HG03442 (cell line): ENCODE data around the gene TMX2.
"Not testable (repeated sequence)": the region's sequence is repeated elsewhere in the genome, so short reads cannot be mapped to it uniquely, and the experiment has no call there.

Source experiments
- ATAC-seq: cut with Tn5 transposase; IDR thresholded peaks from one replicate; pipeline ENCODE4 v1.9.1; 2021; ENCODE audit warnings: mild to moderate bottlenecking, moderate library complexity; ENCODE audit not compliant: unreplicated experiment

The TMX2 gene

DNA sequence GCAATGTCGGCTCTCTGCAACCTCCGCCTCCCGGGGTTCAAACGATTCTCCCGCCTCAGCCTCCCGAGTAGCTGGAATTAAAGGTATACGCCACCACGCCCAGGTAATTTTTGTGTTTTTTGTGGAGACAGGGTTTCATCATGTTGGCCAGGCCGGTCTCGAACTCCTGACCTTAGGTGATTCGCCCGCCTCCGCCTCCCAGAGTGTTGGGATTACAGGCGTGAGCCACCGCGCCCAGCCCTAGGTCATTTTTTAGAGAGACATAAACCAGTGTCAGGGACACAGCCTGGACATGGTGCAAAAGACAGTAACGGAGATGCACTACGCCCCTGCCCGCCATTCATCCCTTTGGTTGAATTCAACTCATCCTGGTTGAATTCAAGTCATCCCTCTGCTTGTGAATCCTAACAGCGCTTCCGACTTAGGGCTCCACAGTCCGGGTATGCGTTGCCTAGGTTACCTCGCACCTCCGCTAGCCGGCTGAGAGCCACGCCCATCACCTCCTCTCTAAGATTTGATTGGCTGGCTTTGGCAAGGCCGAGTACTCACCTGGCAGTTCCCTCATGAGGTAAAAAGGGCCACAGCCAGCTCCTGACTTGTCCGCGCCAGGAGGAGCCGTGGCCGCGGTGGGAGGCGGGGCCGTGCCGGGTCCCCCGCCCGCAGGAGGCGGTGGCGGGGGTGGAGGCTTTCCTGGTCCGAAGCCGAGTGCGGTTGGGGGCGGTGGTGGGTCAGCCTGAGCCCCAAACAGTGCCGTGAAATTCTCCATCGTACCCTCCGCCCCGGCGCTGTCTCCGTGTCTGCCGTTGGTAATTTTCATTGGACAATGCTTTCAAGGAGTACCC, 758 bp upstream of the TMX2 start, which contains the start of gene MED19:
Gene MED19, minus strand, starts transcription at position 802 of the 842 bp plus-strand sequence. Its CDS starts 36 bp downstream, at position 766.
- ATAC-seq = peak; percentile 32

DNA sequence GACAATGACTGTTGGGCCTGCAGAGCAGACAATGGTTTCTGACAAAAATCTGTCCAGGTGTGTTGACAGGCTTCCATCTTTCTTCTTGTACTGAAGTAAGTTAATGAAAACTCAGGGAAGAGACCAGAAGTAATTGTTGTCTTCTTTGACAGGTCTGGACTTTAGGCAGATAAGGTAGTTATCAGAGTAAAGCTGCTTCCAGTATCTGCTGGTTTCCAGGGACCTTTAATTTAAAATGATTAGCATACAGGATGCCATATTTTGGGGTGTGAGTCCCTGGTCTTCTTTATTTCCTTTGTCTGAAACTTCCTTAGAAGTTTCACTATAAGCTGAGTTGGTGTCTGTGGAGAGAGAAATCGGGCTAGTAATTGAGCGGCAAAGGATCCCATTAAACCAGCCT, 1.4 kb downstream of the TMX2 start:
- no peak for ATAC-seq

DNA sequence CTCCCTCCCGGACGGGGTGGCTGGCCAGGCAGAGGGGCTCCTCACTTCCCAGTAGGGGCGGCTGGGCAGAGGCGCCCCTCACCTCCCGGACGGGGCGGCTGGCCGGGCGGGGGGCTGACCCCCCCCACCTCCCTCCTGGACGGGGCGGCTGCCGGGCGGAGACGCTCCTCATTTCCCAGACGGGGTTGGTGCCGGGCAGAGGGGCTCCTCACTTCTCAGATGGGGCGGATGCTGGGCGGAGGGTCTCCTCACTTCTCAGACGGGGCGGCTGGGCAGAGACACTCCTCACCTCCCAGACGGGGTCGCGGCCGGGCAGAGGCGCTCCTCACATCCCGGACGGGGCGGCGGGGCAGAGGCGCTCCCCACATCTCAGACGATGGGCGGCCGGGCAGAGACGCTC, 4.3 kb downstream of the TMX2 start:
- not testable (repeated sequence) for ATAC-seq

DNA sequence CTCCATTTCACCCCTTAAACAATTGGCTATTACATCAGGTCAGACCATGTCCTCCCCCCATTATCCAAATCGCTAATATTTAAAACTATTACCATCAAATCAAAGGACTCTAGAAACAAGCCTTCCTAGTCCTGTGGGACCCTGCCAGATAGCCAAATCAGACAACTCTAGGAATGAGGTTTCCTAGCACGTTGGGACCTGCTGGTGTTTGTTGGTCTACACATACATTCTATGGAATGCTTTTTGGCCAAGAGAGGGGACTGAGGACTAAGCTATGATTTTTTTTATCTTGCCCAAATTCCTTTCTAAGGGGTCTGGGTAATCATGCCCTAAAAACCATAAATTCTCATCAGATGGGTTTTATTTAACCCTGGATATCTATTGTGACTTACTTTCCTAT, 14.8 kb downstream of the TMX2 start:
- no peak for ATAC-seq

DNA sequence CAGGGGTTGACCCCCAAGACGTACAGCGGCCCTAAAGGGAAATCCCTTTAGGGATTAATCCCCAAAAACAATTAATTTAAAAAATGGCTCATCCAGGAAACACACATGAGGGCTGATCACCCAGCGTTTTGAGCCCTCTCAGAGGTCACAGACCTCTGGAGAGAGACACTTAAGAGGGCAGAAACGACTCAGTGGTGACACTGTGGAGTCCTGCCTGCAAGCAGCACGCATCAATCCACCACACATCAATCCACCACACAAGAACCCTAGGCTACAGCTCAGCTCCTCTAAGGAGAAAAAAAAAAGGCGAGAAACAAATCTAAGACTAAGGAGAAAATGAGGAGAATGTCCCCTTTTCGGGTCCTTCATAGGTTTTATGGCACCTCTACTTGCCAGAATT, 16.4 kb downstream of the TMX2 start:
- ATAC-seq = no peak

DNA sequence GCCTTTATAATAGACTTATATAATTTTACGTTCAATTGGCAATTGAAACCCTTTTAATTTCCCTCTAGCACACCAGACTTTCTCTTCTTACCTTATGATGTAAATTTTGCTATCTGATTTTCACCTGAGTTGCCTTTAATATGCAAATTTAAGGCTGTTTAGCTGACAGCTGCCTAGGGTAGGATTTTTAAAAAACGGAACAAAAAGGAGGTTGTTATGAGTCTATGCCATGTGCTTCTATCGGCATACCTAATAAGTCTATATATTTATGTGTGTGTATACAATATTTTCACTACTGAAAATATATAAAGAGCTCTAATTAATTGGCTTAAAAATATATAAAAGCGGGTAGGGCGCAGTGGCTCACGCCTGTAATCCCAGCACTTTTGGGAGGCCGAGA, 17.1 kb downstream of the TMX2 start:
- ATAC-seq = no peak

DNA sequence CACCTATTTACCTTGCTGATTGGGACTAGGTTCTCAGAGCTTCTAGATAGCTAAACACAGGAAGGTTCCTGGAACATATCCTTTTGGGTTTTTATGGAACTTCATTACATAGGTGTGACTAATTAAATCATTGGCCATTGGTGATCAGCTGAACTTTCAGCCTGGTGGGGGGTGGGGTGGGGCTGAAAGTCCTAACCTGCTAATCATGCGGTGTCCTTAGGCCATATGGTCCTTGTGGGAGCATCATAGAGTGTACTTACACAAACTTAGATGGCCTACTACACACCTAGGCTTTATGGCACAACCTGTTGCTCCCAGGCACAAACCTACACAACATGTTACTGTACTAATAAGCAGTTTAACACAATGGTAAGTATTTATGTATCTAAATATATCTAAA, 20.3 kb downstream of the TMX2 start:
- ATAC-seq = no peak

DNA sequence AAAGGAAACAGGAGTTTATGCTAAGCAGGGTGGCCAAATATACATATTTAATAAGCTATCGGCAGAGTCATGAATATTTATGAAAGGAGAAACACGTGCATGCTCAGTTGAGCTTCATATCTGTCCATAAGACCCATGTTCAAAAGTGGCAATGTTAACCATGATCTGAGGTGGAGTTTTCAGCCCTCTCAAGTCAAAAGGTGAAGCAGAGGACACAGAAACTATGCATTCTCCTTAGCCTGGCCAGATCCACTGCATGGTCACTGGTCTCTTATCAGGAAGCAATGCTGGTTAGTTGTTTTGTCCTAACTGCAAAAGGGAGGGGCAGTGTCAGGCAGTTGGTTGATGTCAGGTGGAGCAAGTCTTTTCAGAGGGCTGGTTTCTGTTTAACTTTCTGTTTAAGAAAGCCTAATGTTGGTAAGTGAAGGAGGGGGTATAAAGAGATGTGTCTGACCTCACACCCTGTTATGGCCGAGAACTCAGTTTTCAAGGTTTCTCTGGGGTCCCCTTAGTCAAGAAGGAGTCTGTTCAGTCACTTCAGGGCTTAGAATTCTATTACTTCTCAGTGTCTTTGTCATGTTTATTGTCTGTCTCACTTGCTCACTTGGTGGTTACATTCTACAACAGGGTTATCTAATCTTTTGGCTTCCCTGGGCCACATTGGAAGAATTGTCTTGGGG, 23.4 kb downstream of the TMX2 start:
- ATAC-seq = no peak

DNA sequence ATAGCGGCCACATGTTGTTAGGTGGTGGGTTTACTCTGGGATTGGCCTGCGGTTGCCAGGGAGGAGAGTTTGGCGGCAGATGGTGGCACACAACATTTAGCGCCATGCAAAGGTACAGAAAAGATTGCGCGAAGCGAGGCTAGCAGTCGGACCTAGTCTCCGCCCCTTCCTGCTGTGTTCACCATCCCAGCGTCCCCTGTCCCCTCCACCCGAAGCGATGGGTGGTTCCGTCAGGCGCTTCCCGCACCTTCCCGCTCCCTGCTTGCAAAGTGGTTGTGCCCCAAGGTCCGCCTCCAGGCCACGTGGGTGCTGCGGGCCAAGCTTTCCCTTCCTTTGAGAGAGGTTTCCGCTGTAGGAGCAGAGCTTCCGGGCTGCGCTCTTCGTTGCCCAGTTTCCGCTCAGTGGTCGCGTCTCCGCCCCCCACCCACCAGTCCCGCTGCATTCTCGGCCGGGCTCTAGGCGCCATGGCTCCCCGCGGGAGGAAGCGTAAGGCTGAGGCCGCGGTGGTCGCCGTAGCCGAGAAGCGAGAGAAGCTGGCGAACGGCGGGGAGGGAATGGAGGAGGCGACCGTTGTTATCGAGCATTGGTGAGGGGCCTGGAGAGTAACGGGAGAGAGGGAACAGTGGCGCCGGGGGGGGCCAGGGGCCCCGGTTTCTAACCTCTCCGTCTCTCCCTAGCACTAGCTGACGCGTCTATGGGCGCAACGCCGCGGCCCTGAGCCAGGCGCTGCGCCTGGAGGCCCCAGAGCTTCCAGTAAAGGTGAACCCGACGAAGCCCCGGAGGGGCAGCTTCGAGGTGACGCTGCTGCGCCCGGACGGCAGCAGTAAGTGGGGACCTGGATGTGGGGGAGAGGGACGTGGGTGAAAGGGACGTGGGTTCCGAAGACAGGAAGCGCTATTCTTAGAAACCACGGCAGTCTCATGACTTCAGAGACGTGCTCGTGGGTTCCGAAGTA, 29.0 kb downstream of the TMX2 start, which contains the start of gene SELENOH:
Gene SELENOH, plus strand, starts transcription at position 360 of the 955 bp plus-strand sequence. Its CDS starts 105 bp downstream, at position 465.
- ATAC-seq = peak; percentile 88

DNA sequence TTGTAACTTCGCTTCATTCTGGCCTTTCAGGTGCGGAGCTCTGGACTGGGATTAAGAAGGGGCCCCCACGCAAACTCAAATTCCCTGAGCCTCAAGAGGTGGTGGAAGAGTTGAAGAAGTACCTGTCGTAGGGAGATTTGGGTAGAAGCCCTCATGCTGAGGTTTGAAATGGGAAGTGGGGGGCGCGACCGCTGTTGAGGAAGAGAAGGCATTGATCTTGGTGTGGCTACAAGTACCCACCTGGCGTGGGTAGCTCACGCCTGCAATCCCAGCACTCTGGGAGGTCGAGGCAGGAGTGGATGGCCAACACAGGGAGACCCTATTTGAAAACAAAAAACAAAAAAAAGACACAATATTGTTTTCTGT, 29.7 kb downstream of the TMX2 start:
- no peak for ATAC-seq

DNA sequence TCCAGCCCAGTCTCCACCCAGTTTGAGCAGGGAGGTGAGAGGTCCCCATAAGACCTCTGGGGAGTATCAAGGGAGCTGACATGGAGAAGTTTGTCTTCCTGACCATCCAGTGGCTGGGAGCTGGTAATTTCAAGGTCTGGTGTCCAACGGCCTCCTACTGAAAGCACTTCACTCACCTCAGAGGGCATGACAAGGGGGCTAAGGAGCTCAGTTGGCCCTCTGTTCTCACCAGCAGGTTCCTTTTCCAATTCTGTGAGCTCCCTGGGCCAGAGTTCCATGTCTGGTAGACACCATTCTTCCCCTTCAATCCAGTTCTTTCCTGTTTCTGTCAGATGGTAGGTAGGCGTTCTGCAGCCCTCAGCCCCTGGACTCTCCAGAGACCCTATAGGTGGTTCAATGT, 32.0 kb downstream of the TMX2 start:
- no peak for ATAC-seq

DNA sequence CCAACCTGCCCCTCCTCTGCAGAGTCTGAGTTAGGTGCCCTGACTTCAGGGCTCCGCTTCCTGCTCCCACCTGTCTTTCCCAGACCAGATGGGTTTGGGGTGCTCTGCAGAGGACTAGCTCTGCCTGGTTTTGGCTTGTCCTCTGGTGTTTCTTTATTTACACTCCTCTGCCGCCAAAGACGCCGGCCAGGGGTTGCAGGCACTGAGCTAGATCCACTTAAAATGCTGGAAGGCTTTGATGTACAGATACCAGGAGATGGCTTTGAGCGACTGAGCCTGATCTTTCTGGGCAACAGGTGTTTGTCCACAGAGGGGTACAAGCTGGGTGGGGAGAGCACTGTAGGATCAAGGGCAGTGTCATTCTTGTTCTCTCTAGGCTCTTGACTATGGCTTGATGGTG, 32.8 kb downstream of the TMX2 start:
- no peak for ATAC-seq

DNA sequence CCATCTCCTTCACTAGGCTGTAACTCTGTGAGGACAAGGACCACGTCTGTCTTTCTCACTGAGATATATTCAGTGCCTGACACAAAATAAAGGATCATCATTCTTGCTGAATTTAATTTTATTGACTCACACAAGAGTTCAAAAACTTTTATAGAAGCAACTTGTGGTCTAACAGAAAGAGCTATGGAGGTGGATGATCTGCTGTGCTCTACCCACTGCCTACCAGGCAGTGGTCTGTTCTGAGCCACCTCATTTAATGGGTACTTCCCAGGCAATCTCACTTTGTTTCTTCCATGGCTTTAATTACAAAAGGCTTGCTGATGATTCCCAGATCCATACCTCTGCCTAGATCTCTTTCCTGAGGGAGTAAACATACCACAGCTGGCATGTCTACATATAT, 34.5 kb downstream of the TMX2 start:
- ATAC-seq = no peak

DNA sequence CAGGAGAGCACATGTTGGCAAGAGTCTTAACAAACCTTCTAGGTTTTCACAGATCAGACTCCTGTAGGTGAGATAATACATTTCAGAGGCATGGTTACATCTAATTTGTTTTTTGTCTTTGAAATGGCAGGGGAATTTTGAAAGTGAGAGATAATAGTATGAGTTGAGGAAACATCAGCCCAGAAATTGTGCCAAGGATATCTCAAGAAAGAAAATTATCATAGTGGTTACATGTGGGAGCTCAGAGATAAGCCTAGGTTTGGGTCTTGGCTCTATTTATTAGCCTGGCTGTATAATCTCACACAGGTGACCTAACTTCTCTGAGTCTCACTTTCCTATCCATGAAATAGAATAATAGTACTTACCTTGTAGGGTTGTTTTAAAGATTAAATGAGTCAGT, 38.8 kb downstream of the TMX2 start:
- ATAC-seq = no peak

DNA sequence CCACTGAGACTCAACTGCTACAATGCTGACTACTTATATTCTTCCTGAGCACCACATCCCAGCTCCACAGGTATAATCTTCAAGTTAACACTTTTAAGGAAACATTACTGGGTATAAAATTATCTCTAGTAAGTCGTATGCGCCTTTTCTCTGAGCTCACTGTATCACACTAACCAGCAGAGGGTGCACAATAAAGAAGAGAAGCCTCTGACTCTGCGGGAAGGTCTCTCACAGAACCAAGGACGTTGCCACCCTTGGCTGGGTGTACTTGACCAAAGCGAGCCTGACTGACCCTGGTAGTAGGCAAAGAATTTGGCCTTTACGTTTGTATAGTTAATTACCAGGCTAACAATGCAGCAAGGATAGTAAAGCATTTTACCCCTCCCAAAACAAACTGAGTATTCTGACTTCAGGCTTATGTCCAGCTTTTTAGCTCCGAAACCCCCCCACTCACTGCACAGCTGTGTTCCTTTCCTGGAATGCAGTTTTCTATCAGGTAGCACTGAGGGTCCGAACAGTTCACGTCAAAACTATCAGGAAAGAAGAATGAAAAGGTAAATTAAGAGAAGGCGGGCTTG, 39.4 kb downstream of the TMX2 start, which contains the start of gene BTBD18:
Gene BTBD18, minus strand, starts transcription at position 144 of the 578 bp plus-strand sequence. CDS start 631 bp downstream, outside the sequence.
- no peak for ATAC-seq

DNA sequence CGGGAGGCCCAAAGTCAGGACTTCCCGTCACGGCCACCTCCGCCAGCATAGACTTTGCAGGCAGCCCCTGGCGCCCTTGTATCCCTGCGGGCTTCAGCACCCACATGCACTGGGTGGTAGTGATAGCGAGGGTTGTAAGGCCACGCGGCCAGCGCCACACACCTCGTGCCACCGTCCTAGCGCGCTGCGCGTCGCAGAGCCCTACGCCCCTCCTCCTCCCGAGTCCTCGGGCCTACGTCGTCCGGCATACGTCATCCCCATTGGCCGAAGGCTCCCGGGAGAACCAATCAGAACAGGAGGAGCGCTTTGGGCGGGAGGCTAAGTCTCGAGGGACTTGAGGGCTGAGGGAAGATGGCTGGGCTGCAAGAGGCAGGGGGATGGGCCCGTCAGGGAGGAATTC, 40.6 kb downstream of the TMX2 start:
- no peak for ATAC-seq

DNA sequence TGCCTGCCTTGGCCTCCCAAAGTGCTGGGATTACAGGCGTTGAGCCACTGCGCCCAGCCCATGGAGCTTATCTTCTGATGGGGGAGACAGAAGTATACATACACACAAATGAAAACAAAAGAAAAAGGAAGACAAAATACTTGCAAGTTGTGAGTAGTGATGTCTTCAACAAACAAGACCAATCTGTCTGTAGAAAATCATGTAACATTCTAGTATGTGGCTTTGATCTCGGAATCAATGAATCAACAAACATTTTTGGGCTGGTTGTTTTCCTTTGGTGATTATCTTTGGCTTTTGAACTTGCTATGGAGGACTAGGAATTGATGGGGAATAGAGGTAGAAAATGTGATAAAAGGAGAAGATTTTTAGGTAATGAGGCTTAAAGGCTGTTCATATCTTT, 45.8 kb downstream of the TMX2 start:
- no peak for ATAC-seq

DNA sequence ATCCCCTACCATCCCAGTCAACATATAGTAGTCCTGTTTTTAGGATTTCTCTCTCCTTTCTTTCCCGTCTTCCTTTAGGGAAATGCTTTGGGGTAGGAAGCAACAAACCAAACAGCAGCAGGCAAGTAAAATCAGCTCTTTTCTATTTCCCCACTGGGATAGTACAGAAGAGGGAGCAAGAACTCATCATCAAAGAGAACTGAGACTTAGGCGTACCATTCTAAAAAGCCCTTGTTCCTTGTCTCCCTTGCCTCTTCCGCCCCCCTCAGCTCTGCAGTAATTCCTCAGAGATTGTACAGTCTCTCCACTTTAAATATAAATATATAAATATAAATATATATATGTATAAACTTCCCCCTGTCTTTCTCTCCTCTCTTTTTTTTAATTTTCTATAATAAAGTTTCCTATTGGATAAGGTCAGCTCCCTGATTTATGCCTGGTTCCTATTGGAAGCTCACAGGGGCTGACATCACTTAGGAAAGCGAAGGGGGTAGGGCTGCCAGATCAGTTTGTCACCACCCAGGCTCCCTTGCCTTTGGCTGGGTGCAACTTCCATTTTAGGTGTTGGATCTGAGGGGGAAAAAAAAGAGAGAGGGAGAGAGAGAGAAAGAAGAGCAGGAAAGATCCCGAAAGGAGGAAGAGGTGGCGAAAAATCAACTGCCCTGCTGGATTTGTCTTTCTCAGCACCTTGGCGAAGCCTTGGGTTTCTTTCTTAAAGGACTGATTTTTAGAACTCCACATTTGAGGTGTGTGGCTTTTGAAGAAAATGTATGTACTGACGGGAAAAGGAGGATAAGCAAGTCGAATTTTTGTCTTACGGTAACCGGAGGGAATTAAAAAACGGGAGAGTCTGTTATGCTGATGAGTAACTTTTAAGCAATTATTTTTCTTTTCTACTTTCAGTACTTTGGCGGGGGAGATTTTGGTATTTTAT, 49.2 kb downstream of the TMX2 start, which contains the start of gene CTNND1:
Gene CTNND1, plus strand, starts transcription at position 502 of the 934 bp plus-strand sequence. CDS start 29,677 bp downstream, outside the sequence.
- peak; percentile 92 for ATAC-seq

DNA sequence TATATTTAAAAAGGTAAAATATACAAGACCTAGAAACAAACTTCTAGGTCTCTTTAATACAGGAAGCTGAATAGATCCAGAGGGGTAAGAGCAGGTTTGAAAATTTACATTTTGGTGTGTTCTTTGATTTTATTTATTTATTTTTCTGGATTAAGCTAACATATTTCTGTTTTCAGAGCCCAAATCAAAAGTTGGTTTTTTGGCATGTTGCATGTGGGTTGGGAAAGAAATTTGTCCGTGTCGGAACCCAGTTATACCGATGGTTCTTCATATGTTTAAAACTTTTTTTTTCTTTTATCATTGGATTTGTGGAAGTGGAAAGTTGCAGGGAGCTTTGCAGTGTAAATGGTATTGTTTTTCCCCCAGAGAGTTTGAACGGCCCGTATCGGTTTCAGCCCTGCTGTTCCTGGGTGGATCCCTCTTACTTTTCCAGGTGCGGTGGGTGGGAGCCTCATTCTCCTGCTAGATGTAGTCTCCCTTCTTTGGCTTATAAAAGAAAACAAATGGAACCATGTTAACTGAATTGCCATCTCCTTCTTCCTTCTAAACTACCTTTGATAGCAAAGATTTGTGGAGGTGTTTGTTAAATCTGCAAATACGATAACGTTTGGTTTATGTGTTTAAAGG, 50.0 kb downstream of the TMX2 start:
- ATAC-seq = no peak
